Measurements from ENCODE around the gene PNPLA3. TPM values are rescaled to one million over a fixed set of nuclear protein-coding genes. Genes with fewer than 3 reads are reported as not detected.

Gene PNPLA3
- total RNA-seq, 2 experiments from 2014 or later: not detected

GRCh38 chr22:43996170-43996980 lies 72.8 kb downstream of the PNPLA3 start:
- TF ChIP-seq EZH2phosphoT487 (IDR thresholded peaks at IDR 0.05; ENCODE audit: borderline replicate concordance, low read depth, low read length): no peak
- no peak for TF ChIP-seq CTCF (conservative IDR thresholded peaks at IDR 0.05; ENCODE audit: low read length)
- BruUV-seq (replicated peaks): no TSS peak

GRCh38 chr22:43996981-43997265 lies 73.3 kb downstream of the PNPLA3 start:
- Histone ChIP-seq H3K4me3 (ENCODE audit: low read depth, low read length, poor library complexity, severe bottlenecking) (no peak overlapping the region), H4K20me1 (ENCODE audit: insufficient read depth, low read length) (no peaks in the 10 kb centered on the region), H3K9me2 (ENCODE audit: insufficient read depth, low read length) (no peaks in the 10 kb centered on the region), H3K4me2 (ENCODE audit: low read length) (no peak overlapping the region), H2AFZ (ENCODE audit: low read length) (no peak overlapping the region), H3K36me3 (ENCODE audit: insufficient read depth, low read length) (peaks cover 78% of the 10 kb centered on the region), H3K27ac (ENCODE audit: low read depth, low read length, poor library complexity, severe bottlenecking) (no peak overlapping the region), H3K9me3 (ENCODE audit: low read length) (no peaks in the 10 kb centered on the region), H3K4me1 (ENCODE audit: insufficient read depth, low read length, poor library complexity, severe bottlenecking) (peaks cover 10% of the 10 kb centered on the region), H3K79me2 (ENCODE audit: insufficient read depth, low read depth, low read length) (no peaks in the 10 kb centered on the region)
- ChIA-PET CTCF (ENCODE audit: unreplicated experiment) (no interaction called here), POLR2A (no interaction called here)
- intact Hi-C loops (cut with micrococcal nuclease; ENCODE audit: unreplicated experiment): no loop called here
- TF ChIP-seq EZH2phosphoT487 (IDR thresholded peaks at IDR 0.05; ENCODE audit: borderline replicate concordance, low read depth, low read length) (no peak), CTCF (conservative IDR thresholded peaks at IDR 0.05; ENCODE audit: low read length) (no peak)
- no TSS peak for BruUV-seq (replicated peaks)
- DNase-seq (ENCODE audit: low spot score): no peak

More at GRCh38 chr22:43996170-43996980, 72.8 kb downstream of the PNPLA3 start:
- Histone ChIP-seq H3K4me3 (ENCODE audit: low read depth, low read length, poor library complexity, severe bottlenecking) (no peak overlapping the region), H2AFZ (ENCODE audit: low read length) (no peak overlapping the region), H3K27ac (ENCODE audit: low read depth, low read length, poor library complexity, severe bottlenecking) (no peak overlapping the region), H3K79me2 (ENCODE audit: insufficient read depth, low read depth, low read length) (no peaks in the 10 kb centered on the region), H3K9me2 (ENCODE audit: insufficient read depth, low read length) (no peaks in the 10 kb centered on the region), H3K4me2 (ENCODE audit: low read length) (no peak overlapping the region; the same call in 1 of the 2 replicates), H4K20me1 (ENCODE audit: insufficient read depth, low read length) (no peaks in the 10 kb centered on the region), H3K36me3 (ENCODE audit: insufficient read depth, low read length) (peaks cover 84% of the 10 kb centered on the region), H3K4me1 (ENCODE audit: insufficient read depth, low read length, poor library complexity, severe bottlenecking) (peaks cover 10% of the 10 kb centered on the region), H3K9me3 (ENCODE audit: low read length) (no peaks in the 10 kb centered on the region)
- intact Hi-C loops (cut with micrococcal nuclease; ENCODE audit: unreplicated experiment): no loop called here
- DNase-seq (ENCODE audit: low spot score): no peak
- POLR2A ChIA-PET: interaction anchor here (0.6 kb wide), 1 partner anchor 38 kb away, joined by 3 read pairs; no protein-coding TSS in a partner anchor
- CTCF ChIA-PET (ENCODE audit: unreplicated experiment): no interaction called here

Other genes with a start within 250 kb of the PNPLA3 start
- gene EFCAB6, start 111.5 kb upstream of the PNPLA3 start, total RNA-seq (2014; rRNA removed; shearing (Covaris generic)): 0.13 TPM in 1 of 2 replicates, not detected in the other
- not detected in 2 replicates for gene EFCAB6, start 111.5 kb upstream of the PNPLA3 start, total RNA-seq (2022)
- not detected in 2 replicates for gene SULT4A1, start 61.3 kb upstream of the PNPLA3 start, total RNA-seq (2014; rRNA removed; shearing (Covaris generic))
- not detected in 2 replicates for gene SULT4A1, start 61.3 kb upstream of the PNPLA3 start, total RNA-seq (2022)
- not detected in 2 replicates for gene PNPLA5, start 31.8 kb upstream of the PNPLA3 start, total RNA-seq (2014; rRNA removed; shearing (Covaris generic))
- gene PNPLA5, start 31.8 kb upstream of the PNPLA3 start, total RNA-seq (2022): 0.15 TPM in 1 of 2 replicates, not detected in the other
- gene SAMM50, start 31.6 kb downstream of the PNPLA3 start, total RNA-seq (2014; rRNA removed; shearing (Covaris generic)): 34.6 and 39.0 TPM in 2 replicates
- 64.2 and 72.9 TPM in 2 replicates for gene SAMM50, start 31.6 kb downstream of the PNPLA3 start, total RNA-seq (2022)
- gene PARVB, start 100.5 kb downstream of the PNPLA3 start, total RNA-seq (2014; rRNA removed; shearing (Covaris generic)): 0.05 TPM in 1 of 2 replicates, not detected in the other
- 0.34 and 0.42 TPM in 2 replicates for gene PARVB, start 100.5 kb downstream of the PNPLA3 start, total RNA-seq (2022)

Measured in OCI-LY7 (cell line).